GM21576 (cell line): ENCODE measurements around the gene AFF3.
"Not testable (repeated sequence)": the region's sequence is repeated elsewhere in the genome, so short reads cannot be mapped to it uniquely, and the experiment has no call there.

Source experiments
- ATAC-seq: cut with Tn5 transposase; IDR thresholded peaks from one replicate; pipeline ENCODE4 v1.9.1; 2021; ENCODE audit warnings: mild to moderate bottlenecking, moderate library complexity; ENCODE audit not compliant: unreplicated experiment

AFF3 gene

GRCh38 chr2:99940963-99941362, 201.4 kb downstream of the AFF3 start:
- ATAC-seq: no peak

DNA sequence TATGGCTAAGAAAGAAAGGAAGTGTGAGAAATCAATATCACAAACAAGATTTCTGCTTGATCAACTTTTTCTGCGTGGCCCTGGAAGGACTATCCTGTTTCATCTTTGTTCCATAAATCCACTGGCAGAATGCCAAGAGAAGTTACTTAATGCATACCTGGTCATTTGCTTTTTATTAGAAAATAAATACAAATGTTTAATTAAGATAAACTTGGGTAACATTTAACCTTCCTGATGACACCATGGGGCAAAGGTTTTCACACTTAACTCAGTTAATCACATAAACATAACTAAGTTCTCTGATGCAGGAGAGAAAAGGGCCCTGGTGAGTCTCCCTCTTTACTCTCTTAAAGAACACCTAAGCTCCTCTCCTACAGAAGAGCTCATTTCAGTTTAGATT, 203.3 kb downstream of the AFF3 start:
- ATAC-seq: no peak

DNA sequence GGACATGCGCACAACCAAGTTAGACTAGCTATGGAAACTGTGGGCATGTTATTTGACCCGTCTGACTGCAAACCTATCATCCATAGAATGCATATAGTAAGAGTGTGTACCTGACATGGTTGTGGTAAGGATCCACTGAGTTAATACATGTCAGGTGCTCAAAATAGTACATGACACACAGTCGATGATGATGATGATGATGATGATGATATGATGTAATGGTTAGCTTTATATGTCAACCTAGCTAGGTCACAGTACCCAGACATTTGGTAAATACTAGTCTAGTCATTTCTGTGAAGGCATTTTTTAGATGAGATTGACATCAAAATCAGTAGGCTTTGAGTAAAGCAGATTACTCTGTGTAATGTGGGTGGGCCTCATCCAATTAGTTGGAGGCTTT, 204.1 kb downstream of the AFF3 start:
- ATAC-seq: no peak

- no peak for ATAC-seq
These were observed 206.3 kb downstream of the AFF3 start for GRCh38 chr2:99936065-99936464.

DNA sequence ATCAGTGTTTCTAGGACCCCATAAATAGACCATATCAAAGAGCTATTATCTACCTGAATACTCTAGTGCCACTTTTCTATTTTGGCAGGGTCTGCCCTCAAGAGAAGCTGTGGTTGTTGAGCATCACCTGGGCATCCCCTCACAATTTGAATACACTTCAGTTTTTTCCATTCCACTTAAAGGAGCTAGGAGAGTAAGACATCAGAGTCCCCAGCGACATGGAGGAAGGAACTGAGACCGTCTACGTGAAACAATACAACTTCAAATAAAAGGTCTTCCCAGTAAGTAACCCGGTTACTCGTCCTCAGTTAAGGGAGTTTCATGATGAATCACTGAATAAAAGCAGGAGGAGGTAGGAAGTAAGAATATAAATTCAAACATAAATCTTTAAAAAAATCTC, 206.7 kb downstream of the AFF3 start:
- ATAC-seq: no peak

GRCh38 chr2:99933894-99934650, 208.3 kb downstream of the AFF3 start:
- ATAC-seq: no peak

DNA sequence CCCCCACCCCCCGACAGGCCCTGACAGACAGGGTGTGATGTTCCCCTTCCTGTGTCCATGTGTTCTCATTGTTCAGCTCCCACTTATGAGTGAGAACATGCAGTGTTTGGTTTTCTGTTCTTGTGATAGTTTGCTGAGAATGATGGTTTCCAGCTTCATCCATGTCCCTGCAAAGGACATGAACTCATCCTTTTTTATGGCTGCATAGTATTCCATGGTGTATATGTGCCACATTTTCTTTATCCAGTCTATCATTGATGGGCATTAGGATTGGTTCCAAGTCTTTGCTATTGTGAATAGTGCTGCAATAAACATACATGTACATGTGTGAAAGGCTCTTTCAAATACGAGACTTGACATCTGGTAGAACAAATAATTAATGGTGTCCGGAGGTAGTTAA, 208.9 kb downstream of the AFF3 start:
- ATAC-seq: not testable (repeated sequence)

DNA sequence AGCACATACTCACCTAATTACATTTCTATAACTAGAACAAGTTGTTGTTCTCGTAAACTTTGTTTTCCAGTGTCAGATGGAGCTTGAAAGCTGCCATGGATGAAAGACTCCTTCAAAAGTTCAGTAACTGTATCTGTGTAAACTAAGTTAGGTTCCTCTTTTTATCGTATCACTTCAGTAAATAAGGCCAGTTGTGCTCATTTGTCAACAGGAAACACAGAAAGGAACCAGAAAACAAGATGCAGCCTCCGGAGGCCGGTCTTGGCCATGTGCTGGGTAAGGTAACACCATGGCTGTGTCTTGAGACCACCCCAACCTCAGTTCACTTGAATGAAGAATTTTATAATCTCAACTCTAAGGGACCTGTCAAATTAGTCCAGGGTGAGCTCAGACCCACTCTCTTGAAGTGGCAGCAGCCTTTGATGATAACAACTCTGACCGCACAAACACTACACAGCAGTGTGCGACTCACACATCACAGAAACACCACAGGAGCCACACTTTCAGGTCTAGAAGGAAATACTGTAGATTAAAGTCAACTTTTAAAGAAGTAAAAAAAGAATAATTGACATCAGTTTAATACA, 213.8 kb downstream of the AFF3 start:
- ATAC-seq: no peak

- not testable (repeated sequence) for ATAC-seq
These were observed 214.6 kb downstream of the AFF3 start for GRCh38 chr2:99927690-99928207.

GRCh38 chr2:99926986-99927385, 215.4 kb downstream of the AFF3 start:
- ATAC-seq: no peak

- ATAC-seq: no peak
These were observed 216.4 kb downstream of the AFF3 start for GRCh38 chr2:99925960-99926359.

- no peak for ATAC-seq
These were observed 219.7 kb downstream of the AFF3 start for GRCh38 chr2:99922664-99923063.

DNA sequence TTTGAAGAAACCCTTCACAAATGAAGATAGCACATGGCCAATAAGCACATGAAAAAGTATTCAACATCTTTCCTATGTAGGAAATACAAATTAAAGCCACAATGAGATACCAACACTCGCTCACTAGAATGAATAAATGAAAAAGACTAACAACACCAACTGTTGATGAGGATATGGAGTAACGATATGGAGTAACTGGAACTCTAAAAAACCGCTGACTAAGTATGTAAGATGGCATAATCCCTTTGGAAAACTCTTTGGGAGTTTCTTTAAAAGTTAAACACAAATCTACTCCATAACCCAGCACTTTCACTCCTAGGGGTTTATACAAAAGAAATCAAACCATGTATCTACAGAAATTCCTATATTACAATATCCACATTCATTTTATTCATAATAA, 220.5 kb downstream of the AFF3 start:
- ATAC-seq: no peak

DNA sequence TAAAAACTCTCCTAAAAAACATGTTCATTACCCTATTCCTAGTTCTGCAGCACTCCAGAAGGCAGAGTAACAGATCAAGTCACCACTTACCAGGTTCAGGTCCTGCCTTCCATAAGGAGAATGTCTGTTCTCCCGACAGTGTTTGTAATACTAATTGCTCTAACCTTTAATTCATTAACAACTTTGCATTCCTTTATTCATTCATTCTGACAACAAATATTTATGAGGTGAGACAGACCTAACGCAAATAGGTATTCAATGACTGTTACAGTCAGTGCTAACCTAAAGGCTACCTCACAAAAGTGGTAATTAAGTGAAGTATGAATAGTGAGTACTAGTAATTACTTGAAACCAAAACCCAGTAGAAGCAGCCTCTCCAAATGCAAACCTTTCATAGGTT, 224.0 kb downstream of the AFF3 start:
- ATAC-seq: no peak

DNA sequence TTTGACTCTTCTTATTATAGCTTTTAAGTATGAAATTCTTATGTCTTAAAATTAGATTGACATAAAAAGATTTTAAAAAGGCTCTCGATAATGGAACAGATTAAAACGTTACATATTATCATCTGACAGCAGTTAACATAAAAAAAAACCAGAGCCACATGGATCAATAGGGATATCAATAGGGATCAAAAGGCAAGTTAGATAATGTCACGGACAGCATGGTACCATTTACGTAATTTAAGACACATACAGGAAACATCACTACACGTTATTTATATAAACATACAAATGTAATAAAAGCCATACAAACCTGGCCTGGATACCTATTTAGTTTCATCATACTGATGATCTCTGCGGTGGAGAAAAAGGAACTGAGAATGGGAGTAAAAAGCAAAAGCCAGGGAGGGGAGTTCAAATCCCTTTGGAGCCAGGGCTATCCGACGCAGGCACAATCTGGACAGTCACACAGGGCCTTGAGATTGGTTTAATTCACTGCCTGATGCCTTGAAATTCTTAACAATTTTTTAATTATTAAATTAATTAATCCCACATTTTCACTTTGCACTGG, 227.2 kb downstream of the AFF3 start:
- ATAC-seq: no peak

- ATAC-seq: no peak
These were observed 230.7 kb downstream of the AFF3 start for GRCh38 chr2:99911736-99912135.

DNA sequence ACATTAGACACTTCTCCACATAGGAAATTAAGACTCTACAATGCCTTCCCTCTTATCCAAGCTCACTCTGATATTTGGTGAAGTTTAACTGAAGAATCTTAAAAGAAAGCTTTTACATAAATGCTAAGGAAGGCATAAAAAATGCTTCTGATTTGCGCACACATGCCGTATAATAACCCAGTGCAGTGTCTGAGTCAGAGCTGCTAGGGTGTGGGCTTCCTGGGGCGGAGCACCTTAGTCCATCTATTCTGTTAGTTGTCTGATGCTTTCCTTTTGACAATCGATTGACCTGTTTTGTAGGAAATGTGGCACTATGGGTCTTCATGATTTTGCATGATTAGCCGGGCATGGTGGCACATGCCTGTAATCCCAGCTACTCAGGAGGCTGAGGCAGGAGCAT, 231.5 kb downstream of the AFF3 start:
- ATAC-seq: no peak

DNA sequence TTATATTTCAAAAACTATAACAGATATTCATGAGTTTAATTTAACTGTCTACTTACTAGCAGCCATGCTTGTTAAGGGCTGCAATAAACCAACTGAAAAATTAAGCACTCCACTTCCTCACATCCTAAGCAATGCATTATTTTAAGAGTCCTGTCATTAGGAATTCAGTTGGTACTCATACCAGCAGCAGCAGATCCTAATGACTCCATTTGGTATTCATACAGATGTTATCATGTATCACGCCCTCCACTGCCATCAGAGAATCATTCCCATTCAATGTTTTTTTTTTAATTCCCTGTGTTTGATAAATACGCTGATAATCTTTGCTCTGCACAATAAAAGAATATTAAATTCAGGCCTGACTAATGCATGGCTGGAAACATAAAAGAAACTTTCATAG, 236.8 kb downstream of the AFF3 start:
- ATAC-seq: no peak

GRCh38 chr2:99905025-99905424, 237.4 kb downstream of the AFF3 start:
- no peak for ATAC-seq

GRCh38 chr2:99903981-99904380, 238.4 kb downstream of the AFF3 start:
- ATAC-seq: no peak

DNA sequence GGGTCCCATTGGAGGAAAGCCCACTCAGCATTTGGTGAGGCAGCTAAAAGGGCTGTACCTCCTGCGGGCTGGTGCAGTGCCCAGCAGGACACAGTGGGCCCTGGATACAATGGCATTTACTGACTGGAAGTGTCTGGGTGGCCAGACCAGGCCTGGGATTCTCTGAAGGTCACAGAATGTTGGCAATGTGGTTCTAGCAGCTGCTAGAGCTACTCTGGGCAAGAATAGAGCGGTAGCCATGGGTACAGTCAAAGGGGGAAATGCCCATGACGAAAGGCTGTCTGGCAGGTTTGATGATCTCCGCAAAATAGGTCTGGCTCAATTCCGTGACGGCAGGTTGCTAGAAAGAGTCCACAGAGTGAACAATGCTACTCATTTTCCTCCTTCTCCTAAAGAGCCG, 241.8 kb downstream of the AFF3 start:
- ATAC-seq: no peak

- ATAC-seq: no peak
These were observed 242.5 kb downstream of the AFF3 start for GRCh38 chr2:99899882-99900281.
